ENCODE data around the gene STOML1.

The STOML1 gene

DNA sequence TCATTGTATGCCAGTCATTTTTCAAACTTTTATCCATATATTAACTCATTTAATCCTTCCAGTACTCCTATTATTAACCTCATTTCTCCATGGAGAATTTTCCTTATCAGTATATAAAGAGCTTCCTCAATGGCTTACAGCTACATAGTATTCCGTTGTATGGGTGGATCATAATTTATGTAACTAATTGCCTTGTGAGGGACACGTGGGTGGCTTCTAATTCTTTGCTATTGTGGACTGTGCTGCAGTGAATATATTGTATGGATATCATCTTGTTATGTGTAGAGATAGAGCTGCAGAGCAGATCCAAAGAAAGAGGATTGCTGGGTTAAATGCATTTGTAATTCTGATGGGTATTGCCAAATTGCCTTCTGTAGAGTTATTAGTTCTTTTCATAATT, 27.6 kb upstream of the STOML1 start:
- no peak for DNase-seq (ENCODE audit: low read depth in 1 of 2, low spot score in 1 of 2)

DNA sequence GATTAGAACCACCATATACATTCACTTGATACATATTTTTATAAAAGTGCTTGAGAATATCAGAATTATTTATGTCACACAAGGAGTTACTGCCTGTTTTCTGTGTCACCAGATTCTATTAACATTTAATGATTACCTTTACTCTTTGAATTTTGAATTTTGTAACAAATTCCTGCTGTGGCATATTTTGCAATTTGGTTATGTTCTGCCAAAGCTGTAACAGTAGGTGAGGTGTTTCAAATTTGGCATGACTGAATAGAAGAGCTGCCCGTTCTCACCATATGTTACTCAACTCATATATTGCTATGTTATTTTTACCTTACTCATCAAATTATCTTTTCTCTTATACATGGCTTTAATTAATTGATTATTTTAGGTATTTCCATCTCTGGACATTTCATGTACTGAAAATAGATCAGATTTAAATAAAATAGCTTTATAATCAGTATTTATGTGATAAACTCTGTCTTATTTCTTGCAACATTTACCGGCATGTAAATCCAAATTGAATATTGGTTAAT, 21.3 kb upstream of the STOML1 start:
- no peak for DNase-seq (ENCODE audit: low read depth in 1 of 2, low spot score in 1 of 2)

DNA sequence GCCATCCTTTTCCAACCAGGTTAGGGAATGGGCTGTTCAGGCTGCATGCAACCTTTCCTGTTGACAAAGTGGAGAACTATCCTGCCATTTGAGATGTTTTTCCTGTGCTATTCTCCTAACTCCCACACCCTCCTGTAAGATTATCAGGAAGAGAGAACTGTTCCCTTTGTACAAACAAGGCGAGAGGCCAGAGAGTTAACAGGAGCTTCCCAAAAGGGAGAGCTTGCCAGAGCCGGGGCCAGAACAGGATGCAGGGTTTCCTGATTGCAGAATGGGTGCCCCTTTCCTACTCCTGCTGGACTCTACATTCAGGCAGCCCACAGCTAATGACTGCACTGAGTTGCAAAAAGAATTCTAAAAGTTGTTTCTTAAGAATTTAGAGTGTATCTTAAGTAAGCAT, 19.5 kb upstream of the STOML1 start:
- no peak for DNase-seq (ENCODE audit: low read depth in 1 of 2, low spot score in 1 of 2)

DNA sequence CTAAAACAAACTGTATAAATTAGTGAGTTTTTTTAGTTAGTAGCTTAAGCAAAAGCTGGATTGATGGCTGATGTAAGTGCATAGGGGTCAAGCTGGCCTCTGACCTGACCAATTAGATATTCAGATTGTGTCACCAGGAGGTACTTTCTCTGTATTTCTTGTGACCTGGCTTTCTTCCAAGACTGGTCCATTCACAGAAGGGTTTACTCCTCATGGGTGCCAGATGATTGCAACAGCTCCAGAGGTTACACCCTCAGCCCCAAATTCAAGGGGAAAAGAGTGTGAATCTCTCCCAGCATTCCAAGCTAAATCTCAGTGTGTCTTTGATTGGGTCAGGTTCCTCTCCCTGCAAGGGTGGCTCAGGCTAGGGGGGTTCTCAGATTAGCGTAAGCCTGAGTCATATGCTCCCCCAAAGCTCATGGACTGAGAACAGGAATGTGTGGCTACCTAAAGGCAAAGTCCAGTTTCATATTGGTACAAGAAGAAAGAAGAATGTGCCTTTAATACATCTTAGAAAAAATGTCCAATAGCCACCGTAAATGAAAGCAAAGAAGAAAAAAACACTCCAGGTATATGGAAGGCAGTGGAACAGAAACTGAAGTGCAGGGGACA, 18.9 kb upstream of the STOML1 start:
- no peak for DNase-seq (ENCODE audit: low read depth in 1 of 2, low spot score in 1 of 2)

DNA sequence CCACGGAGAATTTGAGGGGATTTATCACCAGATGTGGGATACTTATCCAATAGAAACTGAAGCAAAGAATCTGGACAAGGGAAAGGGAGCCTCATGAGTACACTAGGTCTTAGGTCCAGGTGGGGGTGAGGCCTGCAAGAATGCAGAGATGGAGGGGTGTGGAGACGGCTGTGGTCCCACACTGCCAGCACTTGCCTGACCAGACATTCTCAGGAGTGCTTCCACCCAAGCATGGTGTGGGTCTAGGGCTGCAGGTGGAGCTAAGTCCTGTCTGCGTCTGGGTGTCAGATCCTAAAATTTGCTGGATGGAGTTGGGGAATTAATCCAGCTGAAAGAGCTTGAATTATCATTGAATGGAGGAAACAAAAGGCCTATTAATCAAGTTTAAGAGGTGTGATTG, 16.8 kb upstream of the STOML1 start:
- no peak for DNase-seq (ENCODE audit: low read depth in 1 of 2, low spot score in 1 of 2)

DNA sequence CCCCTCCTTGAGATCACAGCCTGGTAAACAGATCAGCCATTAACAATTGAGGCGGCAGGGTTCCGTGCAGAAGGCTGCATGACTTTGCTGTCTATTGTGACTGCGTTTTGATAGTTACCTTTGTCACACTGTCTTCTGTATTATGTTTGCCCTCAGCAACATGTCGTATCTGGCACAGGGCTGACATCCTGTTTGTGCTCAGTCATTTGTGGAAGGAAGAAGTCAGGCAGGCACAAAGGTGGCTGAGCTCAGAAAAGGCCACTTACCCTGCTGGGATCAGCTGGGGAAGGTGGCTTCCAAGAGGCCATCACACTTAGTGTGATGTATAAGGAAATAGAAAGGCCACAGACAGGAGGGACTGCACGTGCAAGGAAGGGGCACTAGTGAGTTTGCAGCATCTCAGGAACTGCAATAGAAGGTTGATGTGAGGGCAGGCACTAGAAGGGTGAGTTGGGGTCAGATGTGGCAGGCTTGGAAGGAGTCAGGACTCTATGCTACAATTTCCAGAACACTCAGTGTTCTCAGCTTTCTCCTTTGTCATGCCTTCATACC, 15.8 kb upstream of the STOML1 start:
- no peak for DNase-seq (ENCODE audit: low read depth in 1 of 2, low spot score in 1 of 2)

DNA sequence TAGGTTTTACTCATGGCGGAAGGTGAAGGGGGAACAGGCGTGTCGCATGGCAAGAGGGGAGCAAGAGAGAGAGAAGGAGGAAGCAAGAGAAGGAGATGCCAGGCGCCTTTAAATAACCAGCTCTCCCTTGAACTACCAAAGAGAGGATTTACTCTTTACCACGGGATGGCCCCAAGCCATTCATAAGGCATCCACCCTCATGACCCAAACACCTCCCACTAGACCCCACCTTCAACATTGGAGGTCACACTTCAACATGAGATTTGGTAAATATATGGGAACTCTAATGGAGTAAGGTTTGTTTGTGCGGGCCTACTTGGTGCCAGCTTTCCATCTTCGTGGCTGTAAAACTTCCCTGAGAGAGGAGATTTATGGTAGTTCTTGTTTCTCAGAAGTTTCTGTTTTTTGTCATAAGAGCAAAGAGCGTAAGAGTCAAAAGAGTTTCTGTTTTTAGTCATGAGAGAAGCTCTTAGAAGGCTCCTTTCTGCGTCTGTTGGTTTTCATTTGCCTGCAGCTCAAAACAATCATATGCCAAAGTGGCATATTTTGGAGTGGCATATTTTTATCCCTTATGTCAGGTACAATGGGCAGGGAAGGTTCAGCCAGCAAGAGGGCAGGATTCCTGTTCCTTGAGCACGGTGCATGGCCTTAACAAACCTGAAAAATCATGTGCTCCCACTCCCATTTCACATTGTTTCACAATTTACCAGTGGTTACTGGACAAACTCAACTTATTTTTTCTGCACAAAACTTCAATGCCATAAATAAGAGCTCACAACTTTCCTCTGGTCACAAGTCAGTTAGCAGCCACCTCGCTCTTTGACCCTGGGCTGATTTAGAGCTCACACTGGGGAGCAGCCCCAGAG, 14.9 kb upstream of the STOML1 start:
- DNase-seq (ENCODE audit: low read depth in 1 of 2, low spot score in 1 of 2), result no peak

DNA sequence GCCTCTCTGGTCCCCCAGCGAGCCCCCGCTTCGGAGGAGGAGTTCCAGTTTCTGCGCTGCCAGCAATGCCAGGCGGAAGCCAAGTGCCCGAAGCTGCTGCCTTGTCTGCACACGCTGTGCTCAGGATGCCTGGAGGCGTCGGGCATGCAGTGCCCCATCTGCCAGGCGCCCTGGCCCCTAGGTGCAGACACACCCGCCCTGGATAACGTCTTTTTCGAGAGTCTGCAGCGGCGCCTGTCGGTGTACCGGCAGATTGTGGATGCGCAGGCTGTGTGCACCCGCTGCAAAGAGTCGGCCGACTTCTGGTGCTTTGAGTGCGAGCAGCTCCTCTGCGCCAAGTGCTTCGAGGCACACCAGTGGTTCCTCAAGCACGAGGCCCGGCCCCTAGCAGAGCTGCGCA, 5.9 kb upstream of the STOML1 start:
- DNase-seq (ENCODE audit: low read depth in 1 of 2, low spot score in 1 of 2), result no peak

DNA sequence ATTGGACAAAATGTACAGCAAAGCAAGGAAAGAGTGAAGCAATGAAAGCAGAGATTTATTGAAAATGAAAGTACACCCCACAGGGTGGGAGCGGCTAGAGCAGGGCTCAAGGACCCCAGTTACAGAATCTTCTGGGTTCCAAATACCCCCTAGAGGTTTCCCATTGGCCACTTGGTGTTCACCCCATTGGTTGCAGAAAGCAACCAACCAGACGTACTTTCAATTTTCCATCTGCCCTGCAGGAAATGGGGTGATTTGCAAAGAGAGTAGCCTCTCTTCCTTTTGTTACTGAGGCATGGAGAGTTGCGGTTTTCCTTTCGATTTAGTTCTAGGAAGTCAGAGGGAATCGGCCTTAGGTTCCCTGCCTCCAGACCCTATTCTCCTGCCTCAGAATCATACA, 4.8 kb upstream of the STOML1 start:
- DNase-seq (ENCODE audit: low read depth in 1 of 2, low spot score in 1 of 2), result no peak

DNA sequence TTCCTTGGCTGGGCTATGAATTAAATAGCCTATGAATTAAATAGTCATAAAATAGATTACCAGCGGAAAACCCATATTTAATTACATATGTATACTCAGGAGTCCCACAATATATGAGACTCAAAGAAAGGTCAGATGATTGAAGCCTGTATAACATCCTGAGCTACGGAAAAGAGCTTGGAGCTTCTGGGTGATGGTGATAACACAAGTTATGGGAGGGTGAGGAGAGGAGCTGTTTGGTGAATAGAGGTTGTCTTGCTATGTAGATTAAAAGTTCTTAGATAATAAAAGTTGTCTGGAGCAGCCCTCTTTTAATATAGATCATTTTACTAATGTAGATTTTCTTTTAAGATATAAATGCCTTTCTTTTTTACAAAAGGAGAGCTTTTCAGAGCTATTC, 4.2 kb upstream of the STOML1 start:
- no peak for DNase-seq (ENCODE audit: low read depth in 1 of 2, low spot score in 1 of 2)

DNA sequence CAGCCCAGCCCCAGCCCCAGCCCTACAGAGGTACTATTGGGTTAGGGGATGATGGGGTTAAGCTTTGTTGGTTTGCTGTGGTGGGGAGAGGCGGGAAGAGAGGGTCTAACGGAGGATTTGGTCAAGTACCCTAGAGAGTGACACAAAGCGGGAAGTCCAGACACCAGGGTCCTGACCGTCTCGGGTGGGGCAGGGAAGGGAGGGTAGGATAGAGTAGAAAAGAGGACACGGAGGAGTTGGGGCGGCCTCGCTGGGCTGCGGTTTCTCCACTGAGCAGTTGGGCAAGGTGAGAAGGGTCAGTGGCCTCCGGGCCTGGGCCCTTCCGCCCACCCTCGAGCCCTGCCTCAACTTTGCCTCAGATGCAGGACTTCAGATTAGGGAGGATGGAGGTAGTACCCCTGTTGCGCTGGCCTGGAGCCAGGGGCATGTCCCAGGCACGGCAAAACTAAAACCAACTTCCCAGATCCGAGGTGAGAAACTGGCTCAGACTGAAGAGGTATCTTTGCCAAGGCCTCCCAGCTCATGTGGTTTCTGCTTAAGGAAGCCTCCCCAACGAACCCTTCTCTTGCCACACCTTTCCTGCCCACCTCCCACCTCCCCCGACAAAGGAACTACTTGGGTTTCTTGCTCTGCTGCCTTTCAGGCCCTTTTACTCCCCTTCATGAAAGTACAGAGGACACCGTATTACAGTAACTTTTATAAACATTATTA, 3.0 kb upstream of the STOML1 start:
- no peak for DNase-seq (ENCODE audit: low read depth in 1 of 2, low spot score in 1 of 2)

DNA sequence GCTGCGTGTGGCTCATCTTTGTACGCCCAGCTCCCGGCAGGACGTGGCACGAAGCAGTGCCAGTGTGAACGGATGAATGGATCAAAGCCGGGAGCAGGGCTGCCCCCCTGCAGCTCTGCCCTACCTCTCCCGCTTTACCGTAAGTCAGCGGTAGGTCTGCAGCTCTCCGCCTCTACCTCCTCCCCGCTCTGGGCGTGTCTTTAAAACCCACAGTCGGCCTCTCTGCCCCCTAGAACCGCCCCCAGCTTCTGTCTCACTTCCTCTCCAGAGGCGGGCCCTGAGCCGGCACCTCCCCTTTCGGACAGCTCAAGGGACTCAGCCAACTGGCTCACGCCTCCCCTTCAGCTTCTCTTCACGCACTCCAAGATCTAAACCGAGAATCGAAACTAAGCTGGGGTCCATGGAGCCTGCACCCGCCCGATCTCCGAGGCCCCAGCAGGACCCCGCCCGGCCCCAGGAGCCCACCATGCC, 2.4 kb upstream of the STOML1 start, which contains the start of gene PML:
TSS of gene PML (plus strand) at position 304 of the 471 bp plus-strand sequence. CDS start at position 401, 97 bp downstream.
- peak; percentile 74 to 85 for DNase-seq (ENCODE audit: low read depth in 1 of 2, low spot score in 1 of 2)

DNA sequence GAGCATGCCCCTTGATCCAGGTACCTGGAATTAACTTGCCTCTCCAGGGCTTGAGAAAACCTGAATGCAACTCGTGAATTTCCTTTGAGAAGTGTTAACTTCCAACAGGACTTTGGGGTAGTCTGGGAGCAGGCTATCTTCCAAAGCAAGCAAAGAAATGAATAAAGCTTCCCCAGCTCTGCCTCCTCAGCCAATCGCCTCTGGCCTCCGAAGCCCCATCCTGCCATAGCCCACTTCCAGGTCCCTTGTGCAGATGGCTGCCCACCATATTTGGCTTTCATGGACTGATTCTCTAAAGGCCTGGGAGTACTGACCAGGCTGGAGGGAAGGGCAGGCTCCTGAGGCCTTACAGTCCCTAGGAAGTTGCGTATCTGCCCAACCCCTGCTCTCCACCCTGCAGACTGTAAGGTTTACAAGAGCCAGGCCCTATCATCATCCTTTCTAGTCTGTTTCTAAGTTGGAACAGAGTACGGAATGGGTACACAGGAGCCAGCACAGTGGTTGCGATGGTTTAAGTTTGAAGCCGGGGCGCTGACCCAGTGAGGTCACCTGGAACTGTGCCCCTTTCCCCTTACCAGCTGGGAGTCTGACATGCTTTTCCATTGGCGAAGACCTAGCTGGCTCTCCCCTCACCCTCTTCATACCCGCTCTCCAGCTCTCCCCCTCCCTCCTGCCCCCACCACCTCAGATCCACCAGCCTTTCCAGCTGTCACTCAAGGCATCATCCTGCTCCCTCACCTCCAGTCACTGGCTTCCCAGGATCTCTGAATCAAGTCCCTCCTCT, 1.3 kb upstream of the STOML1 start:
- DNase-seq (ENCODE audit: low read depth in 1 of 2, low spot score in 1 of 2), result no peak

DNA sequence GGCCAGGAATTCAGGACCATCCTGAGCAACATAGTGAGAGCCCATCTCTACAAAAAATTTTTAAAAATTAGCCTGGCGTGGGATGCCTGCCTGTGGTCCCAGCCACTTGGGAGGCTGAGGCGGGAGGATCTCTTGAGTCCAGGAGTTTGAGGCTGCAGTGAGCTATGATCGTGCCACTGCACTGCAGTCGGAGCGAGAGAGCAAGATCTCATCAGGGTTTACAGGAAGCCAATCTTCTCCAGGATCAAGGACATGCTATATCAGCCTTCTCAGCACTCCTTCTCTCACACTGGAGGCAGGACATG, 451 bp upstream of the STOML1 start:
- DNase-seq (ENCODE audit: low read depth in 1 of 2, low spot score in 1 of 2), result no peak

DNA sequence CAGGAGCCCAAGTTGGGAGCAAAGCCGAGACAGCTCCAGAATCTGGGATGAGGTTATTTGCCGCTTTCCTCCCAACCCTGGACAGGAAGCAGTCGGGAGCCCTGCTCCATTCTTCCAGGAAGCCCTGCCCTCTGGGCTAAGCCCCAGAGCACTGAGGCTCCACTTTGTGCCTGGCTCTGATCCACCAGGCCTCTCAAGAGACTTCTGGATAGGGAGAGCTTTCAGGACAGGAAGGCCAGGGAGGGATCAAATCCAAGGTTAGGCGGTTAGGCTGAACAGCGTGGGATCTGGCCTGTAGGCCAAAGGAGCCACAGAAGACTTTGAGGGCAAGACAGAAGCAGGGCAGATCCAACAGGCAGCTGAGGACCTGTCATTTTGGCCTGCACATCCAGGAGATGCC, 835 bp downstream of the STOML1 start:
- no peak for DNase-seq (ENCODE audit: low read depth in 1 of 2, low spot score in 1 of 2)

DNA sequence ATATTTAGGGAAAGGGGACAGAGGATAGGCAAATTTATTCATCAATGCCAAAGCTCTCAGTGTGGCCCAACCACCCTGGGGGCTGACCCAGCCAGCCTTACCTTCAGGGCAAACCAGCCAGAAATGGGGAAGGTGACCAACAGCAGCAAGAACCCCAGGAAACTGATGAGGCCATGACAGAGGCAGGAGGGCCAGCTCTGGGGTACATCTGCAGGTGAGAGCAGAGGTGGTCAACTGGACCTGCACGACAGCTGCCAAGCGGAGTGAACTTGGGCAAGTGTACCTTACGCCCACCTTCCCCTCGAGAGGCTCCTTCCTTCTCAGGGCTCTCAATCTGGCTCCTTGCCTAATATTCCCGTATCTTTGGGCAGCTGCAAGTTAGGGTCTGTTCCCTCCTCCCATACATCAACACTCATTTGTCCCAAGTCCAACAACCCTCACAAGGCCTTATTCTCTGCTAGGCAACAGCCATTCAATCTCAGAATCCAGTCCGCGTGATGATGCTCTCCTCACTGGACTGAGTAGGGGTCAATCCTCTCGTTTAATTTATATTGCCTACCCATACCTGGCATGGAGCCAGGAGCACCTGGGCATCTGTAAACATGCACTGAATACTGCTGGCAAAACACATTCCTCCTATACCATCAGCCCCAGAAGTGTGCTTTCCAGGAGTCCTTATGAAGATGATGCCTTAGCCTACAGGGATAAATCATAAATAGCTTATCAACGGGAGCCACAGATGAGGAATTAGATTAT, 1.7 kb downstream of the STOML1 start:
- DNase-seq (ENCODE audit: low read depth in 1 of 2, low spot score in 1 of 2), result no peak

DNA sequence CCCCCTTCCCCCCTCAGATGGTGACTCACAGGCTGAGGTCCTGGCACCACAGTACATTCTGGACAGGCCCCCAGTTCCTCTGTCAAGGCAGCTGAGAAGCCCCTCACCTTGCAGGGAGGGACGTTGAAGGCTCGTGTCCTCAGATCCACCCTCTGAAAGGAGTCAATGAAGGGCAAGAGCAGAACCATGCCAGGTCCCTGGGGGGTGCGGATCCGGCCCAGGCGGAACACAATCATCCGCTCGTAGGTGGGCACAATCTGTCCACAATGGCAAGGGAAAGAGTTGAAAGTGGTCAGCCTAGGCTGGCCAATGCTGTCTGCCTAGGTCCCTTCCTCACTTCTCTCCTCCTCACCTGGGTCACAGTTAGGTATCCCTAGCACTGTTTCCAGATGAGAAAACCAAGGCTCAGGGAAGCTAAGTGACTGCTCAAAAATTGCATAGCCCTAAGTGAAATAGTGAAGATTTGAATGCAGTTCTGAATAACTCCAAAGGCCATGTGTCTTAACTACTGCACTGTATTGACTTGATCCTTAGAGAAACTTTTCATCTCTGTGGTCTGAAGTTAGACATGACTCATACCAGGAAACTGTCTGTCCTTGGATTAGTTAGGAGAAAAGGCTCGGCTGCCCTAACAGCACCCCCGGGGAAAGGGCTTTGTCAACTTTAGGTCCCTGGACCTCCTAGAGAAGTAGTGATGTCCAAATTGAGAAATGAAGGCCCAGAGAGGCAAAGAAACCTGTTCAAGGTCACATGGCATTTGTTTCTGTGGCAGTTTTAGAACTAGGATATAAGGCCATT, 2.9 kb downstream of the STOML1 start:
- no peak for DNase-seq (ENCODE audit: low read depth in 1 of 2, low spot score in 1 of 2)

DNA sequence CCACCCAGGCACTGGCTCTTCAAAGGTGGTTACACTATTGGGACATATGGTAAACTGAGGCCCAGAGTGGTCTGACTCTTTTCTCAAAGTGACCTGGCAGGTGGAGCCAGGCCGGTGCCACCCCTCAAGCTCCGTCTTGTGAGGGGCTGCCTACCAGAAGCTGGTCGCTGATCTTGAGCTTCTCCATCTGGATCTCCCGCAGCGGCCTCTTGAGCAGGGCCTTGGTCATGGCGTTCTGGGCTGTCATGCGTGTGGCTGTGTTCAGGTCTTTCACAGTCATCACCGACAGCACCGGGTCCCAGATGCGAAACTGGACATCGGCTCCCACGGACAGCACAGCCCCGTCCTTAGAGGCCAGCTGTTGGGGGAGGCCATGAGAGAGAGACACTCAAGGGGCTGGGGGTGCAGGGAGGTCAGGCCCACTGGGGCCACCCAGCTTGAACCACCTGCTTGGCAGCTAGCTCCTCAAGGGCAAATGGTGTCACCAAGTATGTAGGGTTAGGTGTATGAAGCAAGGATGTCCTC, 3.6 kb downstream of the STOML1 start:
- no peak for DNase-seq (ENCODE audit: low read depth in 1 of 2, low spot score in 1 of 2)

Measured in activated T-helper 1 cell treated with anti-CD3 and anti-CD28 coated beads, Interleukin-2, amount 50 U/mL, for 16 hours (primary cell).